Measurements from ENCODE around the gene ZNF75A. TPM values are rescaled to one million over a fixed set of nuclear protein-coding genes. Genes with fewer than 3 reads are reported as not detected.

Gene ZNF75A
- total RNA-seq, 1 donor from 2014 or later, result 20.9 TPM

- Mint-ChIP-seq H3K4me3 (ENCODE audit: unreplicated experiment) (no peak overlapping the region), H3K27me3 (ENCODE audit: low read depth) (peaks cover 11% of the 10 kb centered on the region), H3K9me3 (ENCODE audit: low read depth) (peaks cover 15% of the 10 kb centered on the region), H3K36me3 (ENCODE audit: low read depth) (peaks cover 4% of the 10 kb centered on the region), H3K4me1 (ENCODE audit: low read depth) (no peaks in the 10 kb centered on the region), H3K27ac (ENCODE audit: unreplicated experiment) (no peak overlapping the region)
- DNase-seq (ENCODE audit: low spot score), result no peak
- no peak for TF ChIP-seq CTCF (IDR thresholded peaks at IDR 0.05)
These were observed 59.6 kb downstream of the ZNF75A start for GRCh38 chr16:3364774-3365427.

Other genes with a start within 250 kb of the ZNF75A start
- 7.3 to 21.0 TPM (median 17.8 TPM) in 3 replicates for gene IL32, start 239.9 kb upstream of the ZNF75A start, total RNA-seq
- gene ZSCAN10, start 206.2 kb upstream of the ZNF75A start, total RNA-seq, result not detected in 3 replicates
- gene ZNF205, start 192.9 kb upstream of the ZNF75A start, total RNA-seq, result 12.9 to 13.7 TPM (median 13.2 TPM) in 3 replicates
- gene ZNF213, start 170.5 kb upstream of the ZNF75A start, total RNA-seq, result 10.6 to 13.0 TPM (median 10.8 TPM) in 3 replicates
- gene OR1F1, start 117.3 kb upstream of the ZNF75A start, total RNA-seq, result 0.37 to 0.38 TPM in 2 of 3 replicates, not detected in the other
- 6.6 to 7.8 TPM (median 7.6 TPM) in 3 replicates for gene ZNF200, start 70.3 kb upstream of the ZNF75A start, total RNA-seq
- gene MEFV, start 48.9 kb upstream of the ZNF75A start, total RNA-seq, result not detected in 3 replicates
- 22.9 to 28.2 TPM (median 24.6 TPM) in 3 replicates for gene ZNF263, start 22.0 kb upstream of the ZNF75A start, total RNA-seq
- 5.4 to 7.1 TPM (median 6.2 TPM) in 3 replicates for gene TIGD7, start 67 bp upstream of the ZNF75A start, total RNA-seq
- not detected in 3 replicates for gene OR2C1, start 50.4 kb downstream of the ZNF75A start, total RNA-seq
- gene ZSCAN32, start 95.5 kb downstream of the ZNF75A start, total RNA-seq, result 11.3 to 13.4 TPM (median 13.3 TPM) in 3 replicates
- 8.7 to 13.8 TPM (median 10.6 TPM) in 3 replicates for gene ZNF174, start 95.7 kb downstream of the ZNF75A start, total RNA-seq
- 2.0 to 2.7 TPM (median 2.5 TPM) in 3 replicates for gene ZNF597, start 138.0 kb downstream of the ZNF75A start, total RNA-seq
- 46.5 to 51.1 TPM (median 47.2 TPM) in 3 replicates for gene NAA60, start 138.2 kb downstream of the ZNF75A start, total RNA-seq
- gene C16orf90, start 190.0 kb downstream of the ZNF75A start, total RNA-seq, result not detected in 3 replicates
- gene CLUAP1, start 195.5 kb downstream of the ZNF75A start, total RNA-seq, result 19.3 to 21.8 TPM (median 20.6 TPM) in 3 replicates